Globus pallidus (tissue), 1 donor: ENCODE data around the gene PLK1.
"Not testable (repeated sequence)": the region's sequence is repeated elsewhere in the genome, so short reads cannot be mapped to it uniquely, and the experiment has no call there.

Source experiments
- DNase-seq: peaks from one replicate; pipeline ENCODE4 v3.0.0-alpha.2; 2015; ENCODE audit warnings: low spot score

The PLK1 gene

DNA sequence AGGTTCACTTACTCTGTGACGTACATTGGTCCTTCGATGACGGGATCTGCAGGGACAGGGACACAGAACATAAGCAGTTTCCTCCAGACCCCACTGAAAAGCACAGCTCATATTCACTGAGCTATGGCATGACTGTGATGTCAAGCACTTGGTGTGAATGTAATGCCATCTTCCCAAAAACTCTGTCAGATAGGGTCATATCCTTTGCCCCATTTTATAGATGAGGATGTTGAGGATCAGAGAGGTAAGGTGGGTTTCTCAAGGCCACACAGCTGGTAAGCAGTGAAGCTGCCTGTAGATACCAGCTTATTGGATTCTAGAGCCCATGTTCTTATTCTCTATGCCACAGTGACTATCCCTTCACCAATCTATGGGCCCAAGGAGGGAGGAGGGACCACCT lies 31.8 kb downstream of the PLK1 start:
- no peak for DNase-seq

DNA sequence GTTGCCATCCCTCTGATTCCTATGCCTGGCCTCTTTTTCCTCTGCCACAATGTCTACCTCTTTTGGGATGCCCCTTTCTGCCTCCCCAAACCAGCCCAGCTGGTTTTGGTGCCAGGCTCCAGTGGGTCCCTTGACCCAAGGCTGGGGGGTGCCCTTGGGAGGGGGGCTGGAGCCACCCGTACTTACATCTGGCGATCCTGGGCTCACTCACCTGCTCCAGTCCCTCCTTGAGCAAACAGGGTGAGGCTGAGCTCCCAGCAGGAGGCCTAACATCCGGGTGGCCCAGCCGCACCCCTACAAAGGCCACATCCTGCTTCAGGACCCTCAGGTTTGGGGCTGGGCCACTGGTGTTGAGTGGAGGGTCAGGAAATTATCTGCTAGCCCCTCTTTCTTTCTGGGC lies 33.1 kb downstream of the PLK1 start:
- DNase-seq: no peak

DNA sequence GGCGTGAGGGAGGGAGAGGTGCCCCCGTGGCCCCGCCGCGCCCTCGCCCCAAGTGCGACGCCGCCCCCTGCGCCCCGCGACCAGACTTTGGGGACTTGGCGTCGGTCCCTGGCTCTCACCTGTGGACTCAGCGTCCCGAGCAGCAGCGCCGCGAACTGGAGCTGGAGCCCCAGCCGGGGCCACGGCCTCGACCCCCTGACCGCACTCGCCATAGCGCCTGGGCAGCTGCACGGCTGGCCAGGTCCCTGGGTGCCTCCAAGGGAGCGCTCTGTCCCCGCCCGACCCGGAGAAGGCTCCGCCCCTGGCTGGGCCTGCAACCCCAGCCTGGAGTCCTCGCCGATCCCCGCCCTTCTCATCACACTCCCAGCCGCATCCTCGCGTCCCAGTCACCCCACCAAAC lies 34.3 kb downstream of the PLK1 start, which contains the start of gene ERN2:
ERN2 (minus strand) TSS at position 247 of the 400 bp plus-strand sequence; CDS start at position 212, 35 bp downstream.
- DNase-seq: no peak

DNA sequence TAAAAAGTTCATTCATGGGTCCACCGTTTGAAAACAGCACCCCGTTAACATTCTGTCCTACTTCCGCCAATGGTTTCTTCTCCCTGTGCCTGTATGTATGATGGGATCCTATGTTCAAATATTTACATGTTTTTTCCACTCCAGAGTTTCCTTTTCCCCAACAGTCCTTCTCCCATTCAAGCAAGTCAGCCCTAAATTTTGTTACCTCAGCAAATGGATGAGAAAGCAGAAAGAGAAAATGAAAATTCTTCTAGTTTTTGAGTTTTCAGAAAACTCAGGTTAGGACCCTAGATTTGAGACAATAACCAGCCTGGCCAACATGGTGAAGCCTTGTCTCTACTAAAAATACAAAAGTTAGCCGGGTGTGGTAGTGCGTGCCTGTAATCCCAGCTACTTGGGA lies 37.8 kb downstream of the PLK1 start:
- no peak for DNase-seq

DNA sequence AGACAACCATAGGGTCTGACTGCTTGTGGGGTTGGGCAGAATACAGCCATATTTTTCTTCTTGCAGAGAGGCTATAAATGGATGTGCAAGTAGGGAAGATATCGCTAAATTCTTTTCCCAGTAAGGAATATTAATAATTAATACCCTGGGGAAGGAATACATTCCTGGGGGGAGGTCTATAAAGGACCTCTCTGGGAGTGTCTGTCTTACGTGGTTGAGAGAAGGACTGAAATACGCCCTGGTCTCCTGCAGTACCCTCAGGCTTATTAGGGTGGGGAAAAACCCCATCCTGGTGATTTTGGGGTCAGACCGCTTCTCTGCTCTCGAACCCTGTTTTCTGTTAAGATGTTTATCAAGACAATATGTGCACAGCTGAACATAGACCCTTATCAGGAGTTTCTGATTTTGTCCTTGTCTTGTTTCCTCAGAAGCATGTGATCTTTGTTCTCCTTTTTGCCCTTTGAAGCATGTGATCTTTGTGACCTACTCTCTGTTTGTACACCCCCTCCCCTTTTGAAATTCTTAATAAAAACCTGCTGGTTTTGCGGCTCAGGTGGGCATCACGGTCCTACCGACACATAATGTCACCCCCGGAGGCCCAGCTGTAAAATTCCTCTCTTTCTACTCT lies 44.0 kb downstream of the PLK1 start:
- not testable (repeated sequence) for DNase-seq

DNA sequence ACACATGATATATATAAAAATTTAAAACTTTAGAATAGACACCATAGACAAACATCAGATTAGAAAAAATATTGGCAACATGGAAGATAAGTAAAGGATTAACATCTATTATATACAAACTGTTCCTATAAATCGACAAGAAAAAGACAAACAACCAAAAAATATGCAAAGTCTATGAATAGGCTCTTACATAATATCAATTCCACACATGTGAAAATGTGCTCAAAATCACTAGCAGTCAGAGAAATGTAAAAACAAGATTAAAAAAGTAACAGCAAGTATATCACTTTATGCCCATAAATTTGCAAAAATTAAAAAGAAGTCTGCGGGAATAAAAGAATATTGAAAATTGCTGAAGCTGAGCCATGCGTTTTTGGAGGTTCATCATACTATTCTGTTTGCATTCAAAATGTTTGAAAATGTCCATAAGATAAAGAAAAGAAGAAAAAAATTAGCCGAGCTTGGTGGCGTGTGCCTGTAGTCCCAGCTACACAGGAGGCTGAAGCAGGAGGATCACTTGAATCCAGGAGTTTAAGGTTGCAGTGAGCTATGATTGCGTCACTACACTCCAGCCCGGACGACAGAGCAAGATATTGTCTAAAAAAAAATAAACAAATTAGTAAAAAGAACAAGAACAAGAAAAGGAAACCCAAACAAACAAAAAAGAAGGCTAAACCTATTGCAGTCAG lies 45.6 kb downstream of the PLK1 start:
- DNase-seq: no peak

DNA sequence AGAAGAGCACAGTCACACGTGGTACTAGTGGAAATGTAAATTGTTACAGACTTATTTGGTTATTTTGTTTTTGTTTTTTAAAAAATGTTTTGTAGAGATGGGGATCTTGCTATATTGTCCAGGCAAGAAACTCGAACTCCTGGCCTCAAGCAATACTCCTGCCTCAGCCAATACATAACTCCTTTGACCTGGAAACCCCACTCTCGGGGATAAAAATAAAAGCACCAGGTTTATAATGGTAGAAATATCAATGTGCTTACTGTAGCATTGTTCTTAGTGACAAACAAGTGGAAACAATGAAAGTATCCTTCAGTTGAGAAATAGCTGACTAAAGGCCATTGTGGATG lies 46.1 kb downstream of the PLK1 start:
- no peak for DNase-seq

DNA sequence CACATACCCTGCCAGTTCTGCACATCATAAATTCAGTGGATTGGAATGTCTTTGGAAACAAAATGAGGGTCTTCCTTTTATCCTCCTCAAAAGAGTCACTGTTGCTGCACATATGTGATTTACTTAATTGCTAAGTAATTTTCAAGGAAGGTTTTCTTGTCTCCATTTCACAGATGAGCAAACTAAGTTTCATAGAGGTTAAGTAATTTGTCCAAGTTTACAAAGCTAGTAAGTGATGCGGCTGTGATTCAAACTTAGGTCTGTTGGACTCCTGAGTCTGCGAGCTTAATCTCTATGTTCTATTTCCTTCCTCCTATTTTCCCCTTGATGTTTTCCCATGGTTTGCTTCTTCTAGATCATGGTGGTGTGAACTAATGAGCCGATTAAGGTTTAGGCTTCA lies 48.0 kb downstream of the PLK1 start:
- DNase-seq: no peak

DNA sequence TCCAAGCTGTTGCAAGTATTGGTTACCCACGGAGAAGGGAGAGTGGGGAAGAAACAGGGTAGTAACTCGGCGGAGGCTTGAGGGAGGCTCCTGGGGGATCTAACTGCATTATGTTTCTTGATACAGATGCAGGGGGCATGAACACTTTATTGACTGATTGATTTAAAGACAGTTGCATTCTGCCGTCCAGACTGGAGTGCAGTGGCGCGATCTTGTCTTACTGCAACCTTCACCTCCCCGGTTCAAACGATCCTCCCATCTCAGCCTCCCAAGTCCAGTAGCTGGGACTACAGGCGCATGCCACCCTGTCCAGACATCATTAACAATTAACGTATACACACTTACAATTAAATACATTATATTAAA lies 49.4 kb downstream of the PLK1 start:
- DNase-seq: no peak

DNA sequence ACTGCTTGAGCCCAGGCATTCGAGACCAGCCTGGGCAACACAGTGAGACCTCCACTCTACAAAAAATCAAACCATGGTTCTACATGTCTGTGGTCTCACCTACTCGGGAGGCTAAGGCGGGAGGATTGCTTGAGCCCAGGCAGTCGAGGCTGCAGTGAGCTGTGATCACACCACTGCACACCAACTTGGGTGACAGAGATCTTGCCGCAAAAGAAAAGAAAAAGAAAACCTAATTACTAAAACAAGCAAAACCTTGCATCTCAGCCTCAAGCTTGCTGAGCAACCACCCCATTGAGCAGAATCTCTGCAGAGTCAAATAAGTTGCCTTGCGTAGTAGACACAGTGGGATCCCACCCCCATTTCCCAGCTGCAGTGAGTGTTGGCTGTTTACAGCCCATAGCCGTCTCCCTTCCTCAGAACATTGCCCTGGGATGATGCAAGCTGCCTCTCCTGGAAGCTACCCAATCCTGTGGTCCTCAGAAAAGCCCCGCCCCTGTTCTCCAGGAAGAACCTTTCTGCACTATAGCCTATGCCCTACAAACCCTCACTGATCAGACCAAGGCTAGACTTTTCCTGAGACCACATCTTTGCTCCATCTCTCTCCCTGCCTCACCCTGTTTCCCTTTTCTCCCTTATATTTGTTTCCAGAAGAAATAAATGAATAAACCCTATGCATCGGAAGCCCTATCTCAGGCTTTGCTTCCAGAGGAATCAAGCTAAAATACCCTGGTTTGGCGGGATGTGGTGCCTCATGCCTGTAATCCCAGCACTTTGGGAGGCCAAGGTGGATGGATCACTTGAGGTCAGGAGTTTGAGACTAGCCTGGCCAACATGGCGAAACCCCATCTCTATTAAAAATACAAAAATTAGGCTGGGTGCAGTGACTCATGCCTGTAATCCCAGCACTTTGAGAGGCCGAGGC lies 51.1 kb downstream of the PLK1 start:
- DNase-seq: no peak

DNA sequence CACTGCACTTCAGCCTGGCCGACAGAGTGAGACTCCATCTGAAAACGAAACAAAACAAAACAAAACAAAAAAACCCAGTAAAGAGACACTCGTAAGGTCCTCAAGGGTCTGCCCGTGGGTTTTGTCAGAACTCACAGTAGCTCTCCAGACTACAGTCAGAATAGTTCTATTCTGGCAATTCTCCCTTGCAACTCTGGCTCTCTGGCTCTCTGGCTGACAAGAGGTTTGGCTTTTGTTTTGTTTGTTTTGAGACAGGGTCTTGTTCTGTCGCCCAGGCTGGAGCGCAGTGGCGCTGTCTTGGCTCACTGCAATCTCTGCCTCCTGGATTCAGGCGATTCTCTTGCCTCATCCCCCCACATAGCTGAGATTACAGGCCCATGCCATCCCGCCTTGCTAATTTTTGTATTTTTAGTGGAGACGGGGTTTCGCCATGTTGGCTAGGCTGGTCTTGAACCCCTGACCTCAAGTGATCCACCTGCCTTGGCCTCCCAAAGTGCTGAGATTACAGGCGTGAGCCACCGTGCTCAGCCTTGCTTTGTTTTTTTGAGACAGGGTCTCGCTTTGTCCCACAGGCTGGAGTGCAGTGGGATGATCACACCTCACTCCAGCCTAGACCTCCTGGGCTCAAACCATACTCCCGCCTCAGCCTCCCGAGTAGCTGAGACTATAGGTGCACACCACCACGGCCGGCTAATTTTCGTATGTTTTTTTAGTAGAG lies 55.6 kb downstream of the PLK1 start:
- DNase-seq: no peak

DNA sequence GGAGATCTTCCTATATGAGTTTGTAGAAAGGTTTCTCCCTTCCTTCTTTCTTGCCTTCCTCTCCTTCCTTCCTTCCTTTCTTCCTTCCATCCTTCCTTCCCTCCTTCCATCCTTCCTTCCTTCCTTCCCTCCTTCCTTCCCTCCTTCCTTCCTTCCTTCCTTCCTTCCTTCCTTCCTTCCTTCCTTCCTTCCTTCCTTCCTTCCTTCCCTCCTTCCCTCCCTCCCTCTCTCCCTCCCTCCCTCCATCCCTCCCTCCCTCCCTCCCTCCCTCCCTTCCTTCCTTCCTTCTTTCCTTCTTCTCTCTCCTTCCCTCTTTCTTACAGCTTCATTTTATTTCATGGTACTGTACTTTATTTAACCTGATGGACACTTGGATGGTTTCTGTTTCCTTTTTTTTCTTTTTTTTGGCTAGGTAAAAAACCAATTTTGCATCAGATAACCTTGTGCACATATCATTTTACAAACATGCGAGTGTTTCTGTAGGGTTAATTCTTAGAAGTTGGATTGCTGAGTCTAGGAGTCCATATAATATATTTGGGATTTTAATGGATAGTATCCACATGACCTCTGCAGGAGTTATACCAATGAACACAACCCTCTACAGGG lies 58.8 kb downstream of the PLK1 start:
- not testable (repeated sequence) for DNase-seq

DNA sequence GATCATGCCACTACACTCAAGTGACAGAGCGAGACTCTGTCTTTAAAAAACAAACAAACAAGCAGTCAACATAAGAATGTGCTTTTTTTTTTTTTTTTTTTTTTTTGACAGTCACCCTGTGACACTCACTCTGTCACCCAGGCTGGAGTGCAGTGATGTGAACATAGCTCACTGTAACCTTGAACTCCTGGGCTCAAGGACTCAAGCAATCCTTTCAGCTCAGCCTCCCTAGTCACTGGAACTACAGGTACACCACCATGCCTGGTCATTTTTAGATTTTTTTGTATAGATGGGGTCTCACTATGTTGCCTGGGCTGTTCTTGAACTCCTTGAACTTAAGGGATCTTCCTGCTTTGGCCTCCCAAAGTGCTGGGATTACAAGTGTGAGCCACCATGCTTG lies 60.8 kb downstream of the PLK1 start:
- DNase-seq: no peak
